Measurements from ENCODE around the gene TTYH3. TPM values are rescaled to one million over a fixed set of nuclear protein-coding genes. Genes with fewer than 3 reads are reported as not detected.

The TTYH3 gene
- total and polyA plus RNA-seq, 2 donors (not counting 1 experiment from before 2014, with no cell fraction given) = 17.4 to 19.7 TPM

GRCh38 chr7:2710901-2711551, 79.2 kb downstream of the TTYH3 start:
- H4K20me1 ChIP-seq (ENCODE audit: control insufficient read depth, extremely low read depth, insufficient read depth, low read length) = no peaks in the 10 kb centered on the region
- no peaks in the 10 kb centered on the region for H3K27me3 ChIP-seq (ENCODE audit: control insufficient read depth, insufficient read depth, low read length)
- H3K36me3 ChIP-seq (ENCODE audit: control insufficient read depth, insufficient read depth, low read length) = no peaks in the 10 kb centered on the region
- H3K4me2 ChIP-seq (ENCODE audit: extremely low read depth, insufficient read depth, low read length) = no peak overlapping the region
- H3K9ac ChIP-seq (ENCODE audit: insufficient read depth, low read length) = no peak overlapping the region
- TF ChIP-seq EZH2 (IDR thresholded peaks at IDR 0.05; ENCODE audit: low read length, missing control alignments) = no peak
- TF ChIP-seq, protein P1, sequence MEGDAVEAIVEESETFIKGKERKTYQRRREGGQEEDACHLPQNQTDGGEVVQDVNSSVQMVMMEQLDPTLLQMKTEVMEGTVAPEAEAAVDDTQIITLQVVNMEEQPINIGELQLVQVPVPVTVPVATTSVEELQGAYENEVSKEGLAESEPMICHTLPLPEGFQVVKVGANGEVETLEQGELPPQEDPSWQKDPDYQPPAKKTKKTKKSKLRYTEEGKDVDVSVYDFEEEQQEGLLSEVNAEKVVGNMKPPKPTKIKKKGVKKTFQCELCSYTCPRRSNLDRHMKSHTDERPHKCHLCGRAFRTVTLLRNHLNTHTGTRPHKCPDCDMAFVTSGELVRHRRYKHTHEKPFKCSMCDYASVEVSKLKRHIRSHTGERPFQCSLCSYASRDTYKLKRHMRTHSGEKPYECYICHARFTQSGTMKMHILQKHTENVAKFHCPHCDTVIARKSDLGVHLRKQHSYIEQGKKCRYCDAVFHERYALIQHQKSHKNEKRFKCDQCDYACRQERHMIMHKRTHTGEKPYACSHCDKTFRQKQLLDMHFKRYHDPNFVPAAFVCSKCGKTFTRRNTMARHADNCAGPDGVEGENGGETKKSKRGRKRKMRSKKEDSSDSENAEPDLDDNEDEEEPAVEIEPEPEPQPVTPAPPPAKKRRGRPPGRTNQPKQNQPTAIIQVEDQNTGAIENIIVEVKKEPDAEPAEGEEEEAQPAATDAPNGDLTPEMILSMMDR (conservative IDR thresholded peaks at IDR 0.05 in 1 of 2, IDR thresholded peaks at IDR 0.05 in 1 of 2; ENCODE audit: low read depth in 1 of 2, low read length in 2 of 2) = no peak
- no peak for DNase-seq (ENCODE audit: low read depth in 2 of 2)
- no peaks in the 10 kb centered on the region for H3K9me3 ChIP-seq (ENCODE audit: control insufficient read depth, insufficient read depth, low read depth, low read length)
- peaks cover 5% of the 10 kb centered on the region for H3K4me1 ChIP-seq (ENCODE audit: control insufficient read depth, extremely low read depth, insufficient read depth, low read length)
- H2AFZ ChIP-seq (ENCODE audit: low read length) = no peak overlapping the region
- no peaks in the 10 kb centered on the region for H3K79me2 ChIP-seq (ENCODE audit: control insufficient read depth, insufficient read depth, low read length)
- H3K27ac ChIP-seq (ENCODE audit: insufficient read depth, low read length) = no peak overlapping the region
- H3K4me3 ChIP-seq (replicated peaks in 1 of 4; ENCODE audit: control extremely low read depth in 1 of 4, insufficient read depth in 1 of 4, low read depth in 3 of 4, low read length in 4 of 4) = no peak overlapping the region

DNA sequence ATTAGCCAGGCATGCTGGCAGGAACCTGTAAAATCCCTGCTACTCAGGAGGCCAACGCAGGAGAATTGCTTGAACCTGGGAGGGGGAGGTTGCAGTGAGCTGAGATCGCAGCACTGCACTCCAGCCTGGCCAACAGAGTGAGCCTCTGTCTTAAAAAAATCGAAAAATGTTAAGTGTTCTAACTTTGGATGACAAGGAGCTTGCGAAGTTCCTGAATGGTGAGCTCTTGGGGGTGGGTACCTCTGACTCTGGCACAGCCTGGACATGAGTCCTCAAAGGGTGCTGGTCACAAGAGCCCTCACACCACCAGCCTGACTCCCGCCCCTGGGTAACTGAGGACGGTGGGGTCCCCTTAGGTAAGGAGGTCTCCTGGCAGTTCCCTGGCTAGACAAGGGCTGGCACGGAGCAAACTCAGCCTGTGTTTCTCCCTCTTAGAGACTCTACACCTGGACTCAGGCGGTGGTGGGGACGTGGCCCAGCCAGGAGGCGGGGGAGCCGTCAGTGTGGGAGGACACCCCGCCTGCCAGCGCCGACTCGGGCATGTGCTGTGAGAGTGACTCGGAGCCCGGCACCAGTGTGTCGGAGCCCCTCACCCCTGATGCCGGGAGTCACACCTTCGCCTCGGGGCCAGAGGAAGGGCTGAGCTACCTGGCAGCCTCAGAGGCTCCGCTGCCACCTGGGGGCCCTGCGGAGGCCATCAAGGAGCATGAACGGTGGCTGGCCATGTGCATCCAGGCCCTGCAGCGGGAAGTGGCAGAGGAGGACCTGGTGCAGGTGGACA, 80.3 kb downstream of the TTYH3 start:
- no peak overlapping the region for H3K4me2 ChIP-seq (ENCODE audit: extremely low read depth, insufficient read depth, low read length)
- no peaks in the 10 kb centered on the region for H3K9me3 ChIP-seq (ENCODE audit: control insufficient read depth, insufficient read depth, low read depth, low read length)
- H3K79me2 ChIP-seq (ENCODE audit: control insufficient read depth, insufficient read depth, low read length) = no peaks in the 10 kb centered on the region
- H3K4me1 ChIP-seq (ENCODE audit: control insufficient read depth, extremely low read depth, insufficient read depth, low read length) = peaks cover 15% of the 10 kb centered on the region
- no peaks in the 10 kb centered on the region for H3K27me3 ChIP-seq (ENCODE audit: control insufficient read depth, insufficient read depth, low read length)
- no peak overlapping the region for H3K27ac ChIP-seq (ENCODE audit: insufficient read depth, low read length)
- no peak for DNase-seq (ENCODE audit: low read depth in 2 of 2)
- TF ChIP-seq EZH2 (IDR thresholded peaks at IDR 0.05; ENCODE audit: low read length, missing control alignments) = no peak
- TF ChIP-seq, protein P1 (conservative IDR thresholded peaks at IDR 0.05 in 1 of 2, IDR thresholded peaks at IDR 0.05 in 1 of 2; ENCODE audit: low read depth in 1 of 2, low read length in 2 of 2) = no peak
- H2AFZ ChIP-seq (ENCODE audit: low read length) = no peak overlapping the region
- H4K20me1 ChIP-seq (ENCODE audit: control insufficient read depth, extremely low read depth, insufficient read depth, low read length) = no peaks in the 10 kb centered on the region
- H3K9ac ChIP-seq (ENCODE audit: insufficient read depth, low read length) = no peak overlapping the region
- no peak overlapping the region for H3K4me3 ChIP-seq (replicated peaks in 1 of 4; ENCODE audit: control extremely low read depth in 1 of 4, insufficient read depth in 1 of 4, low read depth in 3 of 4, low read length in 4 of 4)
- no peaks in the 10 kb centered on the region for H3K36me3 ChIP-seq (ENCODE audit: control insufficient read depth, insufficient read depth, low read length)

GRCh38 chr7:2713370-2713769, 81.6 kb downstream of the TTYH3 start:
- Histone ChIP-seq H4K20me1 (ENCODE audit: control insufficient read depth, extremely low read depth, insufficient read depth, low read length) (no peaks in the 10 kb centered on the region), H2AFZ (ENCODE audit: low read length) (no peak overlapping the region), H3K27ac (ENCODE audit: insufficient read depth, low read length) (no peak overlapping the region), H3K36me3 (ENCODE audit: control insufficient read depth, insufficient read depth, low read length) (peaks cover 2% of the 10 kb centered on the region), H3K9ac (ENCODE audit: insufficient read depth, low read length) (no peak overlapping the region), H3K4me3 (replicated peaks in 1 of 4; ENCODE audit: control extremely low read depth in 1 of 4, insufficient read depth in 1 of 4, low read depth in 3 of 4, low read length in 4 of 4) (no peak overlapping the region), H3K9me3 (ENCODE audit: control insufficient read depth, insufficient read depth, low read depth, low read length) (no peaks in the 10 kb centered on the region), H3K79me2 (ENCODE audit: control insufficient read depth, insufficient read depth, low read length) (no peaks in the 10 kb centered on the region), H3K4me2 (ENCODE audit: extremely low read depth, insufficient read depth, low read length) (no peak overlapping the region), H3K27me3 (ENCODE audit: control insufficient read depth, insufficient read depth, low read length) (no peaks in the 10 kb centered on the region), H3K4me1 (ENCODE audit: control insufficient read depth, extremely low read depth, insufficient read depth, low read length) (peaks cover 22% of the 10 kb centered on the region)
- no peak for TF ChIP-seq EZH2 (IDR thresholded peaks at IDR 0.05; ENCODE audit: low read length, missing control alignments)
- TF ChIP-seq, protein P1 (conservative IDR thresholded peaks at IDR 0.05 in 1 of 2, IDR thresholded peaks at IDR 0.05 in 1 of 2; ENCODE audit: low read depth in 1 of 2, low read length in 2 of 2) = peak in 1 of 2 donors; percentile 10
- DNase-seq (ENCODE audit: low read depth in 2 of 2) = peak in 1 of 2 donors; percentile 12

Data from fibroblast of lung (primary cell).